ENCODE results near the gene IFIT3. TPM values are rescaled to one million over a fixed set of nuclear protein-coding genes. Genes with fewer than 3 reads are reported as not detected.

IFIT3 gene
- total RNA-seq, 1 experiment from 2014 or later: 0.55 TPM

DNA sequence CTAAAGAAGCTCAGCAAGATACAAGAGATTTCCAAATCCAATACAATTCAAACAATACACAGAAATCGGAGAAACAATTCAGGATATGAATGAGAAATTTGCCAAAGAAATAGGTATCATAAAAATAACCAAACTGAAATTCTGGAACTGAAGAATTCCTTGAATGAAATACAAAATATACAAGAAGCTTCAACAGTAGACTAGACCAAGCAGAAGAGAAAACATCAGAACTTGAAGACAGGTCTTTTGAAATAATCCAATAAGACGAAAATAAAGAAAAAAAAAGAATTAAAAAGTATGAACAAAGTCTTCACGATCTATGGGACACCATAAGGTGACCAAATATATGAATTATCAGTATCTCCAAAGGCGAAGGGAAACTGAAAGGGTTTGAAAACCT is 28.8 kb upstream of the IFIT3 start:
- no CpG with 5 or more reads among the region's 4 CpGs for WGBS (ENCODE audit: extremely low coverage, insufficient read length, low lambda C conversion rate)
- Histone ChIP-seq H4K8ac (replicated peaks; ENCODE audit: insufficient read length, low read depth, low read length) (no peak overlapping the region), H3K56ac (ENCODE audit: insufficient read length, low read depth, low read length) (no peak overlapping the region), H3K4me2 (ENCODE audit: insufficient read depth, insufficient read length, low read length) (no peak overlapping the region), H4K91ac (ENCODE audit: insufficient read length, low read depth, low read length) (no peak overlapping the region), H2AK5ac (ENCODE audit: insufficient read length, low read length) (no peak overlapping the region), H2BK5ac (ENCODE audit: insufficient read length, low read length) (no peak overlapping the region), H3K79me2 (ENCODE audit: insufficient read depth, low read length) (no peaks in the 10 kb centered on the region), H2BK20ac (ENCODE audit: low read depth, low read length, poor library complexity, severe bottlenecking) (no peak overlapping the region), H3K23ac (ENCODE audit: insufficient read length, low read depth, low read length) (no peak overlapping the region), H3K9me3 (ENCODE audit: control insufficient read depth, low read depth, low read length) (no peaks in the 10 kb centered on the region), H3T11ph (ENCODE audit: low read length) (no peak overlapping the region), H3K9ac (ENCODE audit: extremely low read depth, insufficient read length, low read length) (no peak overlapping the region), H3K18ac (ENCODE audit: insufficient read length, low read depth, low read length) (no peak overlapping the region), H3K4me1 (ENCODE audit: insufficient read depth, low read length) (peaks cover 3% of the 10 kb centered on the region), H4K5ac (ENCODE audit: insufficient read length, low read depth, low read length) (no peak overlapping the region), H2BK15ac (ENCODE audit: low read depth, low read length) (no peak overlapping the region), H2BK120ac (ENCODE audit: low read depth, low read length, poor library complexity, severe bottlenecking) (no peak overlapping the region), H3K27me3 (ENCODE audit: insufficient read depth, low read length) (no peaks in the 10 kb centered on the region), H3K27ac (ENCODE audit: insufficient read length, low read depth, low read length) (no peak overlapping the region), H3K79me1 (ENCODE audit: insufficient read depth, low read depth, low read length, poor library complexity, severe bottlenecking) (no peaks in the 10 kb centered on the region), H2BK12ac (ENCODE audit: insufficient read length, low read depth, low read length) (no peak overlapping the region), H3K14ac (ENCODE audit: insufficient read depth, low read length) (no peak overlapping the region), H3K4ac (ENCODE audit: low read depth, low read length) (no peak overlapping the region), H2AFZ (ENCODE audit: low read length) (no peak overlapping the region), H3K23me2 (ENCODE audit: insufficient read length, low read depth, low read length, poor library complexity, severe bottlenecking) (no peaks in the 10 kb centered on the region), H4K20me1 (ENCODE audit: control insufficient read depth, insufficient read depth, insufficient read length) (no peaks in the 10 kb centered on the region)
- Mint-ChIP-seq H3K4me3 (no peak overlapping the region), H3K27ac (no peak overlapping the region), H3K27me3 (ENCODE audit: low read depth) (no peaks in the 10 kb centered on the region; the same call in 1 of the 2 replicates), H3K4me1 (peaks cover 14 to 18% of the 10 kb centered on the region in 2 experiments), H3K36me3 (ENCODE audit: insufficient read depth in 1 of 3, low read depth in 3 of 3) (peaks cover 0 to 2% (median 0%) of the 10 kb centered on the region in 3 experiments; a peak in 1 of 7 replicates), H3K9me3 (0 out of 5 replicates have a peak, but pooled peaks cover 0 to 3% of the 10 kb centered on the region in 2 experiments)
- TF ChIP-seq, protein P1, sequence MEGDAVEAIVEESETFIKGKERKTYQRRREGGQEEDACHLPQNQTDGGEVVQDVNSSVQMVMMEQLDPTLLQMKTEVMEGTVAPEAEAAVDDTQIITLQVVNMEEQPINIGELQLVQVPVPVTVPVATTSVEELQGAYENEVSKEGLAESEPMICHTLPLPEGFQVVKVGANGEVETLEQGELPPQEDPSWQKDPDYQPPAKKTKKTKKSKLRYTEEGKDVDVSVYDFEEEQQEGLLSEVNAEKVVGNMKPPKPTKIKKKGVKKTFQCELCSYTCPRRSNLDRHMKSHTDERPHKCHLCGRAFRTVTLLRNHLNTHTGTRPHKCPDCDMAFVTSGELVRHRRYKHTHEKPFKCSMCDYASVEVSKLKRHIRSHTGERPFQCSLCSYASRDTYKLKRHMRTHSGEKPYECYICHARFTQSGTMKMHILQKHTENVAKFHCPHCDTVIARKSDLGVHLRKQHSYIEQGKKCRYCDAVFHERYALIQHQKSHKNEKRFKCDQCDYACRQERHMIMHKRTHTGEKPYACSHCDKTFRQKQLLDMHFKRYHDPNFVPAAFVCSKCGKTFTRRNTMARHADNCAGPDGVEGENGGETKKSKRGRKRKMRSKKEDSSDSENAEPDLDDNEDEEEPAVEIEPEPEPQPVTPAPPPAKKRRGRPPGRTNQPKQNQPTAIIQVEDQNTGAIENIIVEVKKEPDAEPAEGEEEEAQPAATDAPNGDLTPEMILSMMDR (conservative IDR thresholded peaks at IDR 0.05): no peak
- DNase-seq: no peak

Measured in H9 (cell line).